Measurements from ENCODE around the gene SRSF2.
A peak's percentile ranks its signal among the peaks of the same experiment; 100 is the strongest.
"Not testable (repeated sequence)": the region's sequence is repeated elsewhere in the genome, so short reads cannot be mapped to it uniquely, and the experiment has no call there.

Gene SRSF2

DNA sequence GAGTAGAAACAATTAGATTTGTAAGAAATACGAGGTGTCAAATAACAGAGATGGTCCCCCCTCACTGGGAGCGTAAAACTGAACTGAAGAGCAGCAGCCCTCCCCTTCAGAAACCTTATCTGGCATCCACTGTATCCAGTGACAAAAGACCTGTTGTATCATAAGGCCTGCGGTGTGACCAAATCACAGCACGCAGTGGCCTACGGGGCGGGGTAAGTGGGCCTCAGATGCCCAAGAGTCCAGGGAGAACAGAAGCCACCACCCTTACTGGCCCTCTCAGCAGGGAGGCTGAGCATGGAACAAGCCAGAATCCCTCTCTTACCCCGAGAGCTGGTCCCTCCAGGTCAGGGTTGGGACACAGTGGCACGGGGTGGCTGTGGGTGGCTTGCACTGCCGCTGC is 16.2 kb downstream of the SRSF2 start:
- no peak for DNase-seq (ENCODE audit: low read depth)

- no peak for DNase-seq (ENCODE audit: low read depth)
These were observed 16.9 kb downstream of the SRSF2 start for GRCh38 chr17:76720211-76720610.

GRCh38 chr17:76718516-76718915 is 18.6 kb downstream of the SRSF2 start:
- no peak for DNase-seq (ENCODE audit: low read depth)

DNA sequence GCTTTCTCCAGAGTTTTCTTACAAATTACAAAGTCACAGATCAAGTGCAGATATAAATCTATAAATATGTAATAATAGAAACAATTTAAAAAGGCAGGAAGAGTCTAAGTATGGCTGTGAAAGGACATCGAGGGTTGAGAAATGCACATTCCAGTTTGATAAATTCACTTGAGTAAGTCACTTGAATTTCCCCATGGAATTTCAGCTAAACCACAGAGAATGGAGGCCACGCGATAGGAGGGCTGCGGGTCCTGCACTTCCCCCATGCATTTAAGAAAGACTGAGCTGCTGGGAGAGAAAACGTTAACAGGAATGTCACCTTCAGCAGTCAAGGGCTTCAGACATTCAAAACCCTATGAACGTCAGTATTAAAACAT is 20.3 kb downstream of the SRSF2 start:
- no peak for DNase-seq (ENCODE audit: low read depth)

DNA sequence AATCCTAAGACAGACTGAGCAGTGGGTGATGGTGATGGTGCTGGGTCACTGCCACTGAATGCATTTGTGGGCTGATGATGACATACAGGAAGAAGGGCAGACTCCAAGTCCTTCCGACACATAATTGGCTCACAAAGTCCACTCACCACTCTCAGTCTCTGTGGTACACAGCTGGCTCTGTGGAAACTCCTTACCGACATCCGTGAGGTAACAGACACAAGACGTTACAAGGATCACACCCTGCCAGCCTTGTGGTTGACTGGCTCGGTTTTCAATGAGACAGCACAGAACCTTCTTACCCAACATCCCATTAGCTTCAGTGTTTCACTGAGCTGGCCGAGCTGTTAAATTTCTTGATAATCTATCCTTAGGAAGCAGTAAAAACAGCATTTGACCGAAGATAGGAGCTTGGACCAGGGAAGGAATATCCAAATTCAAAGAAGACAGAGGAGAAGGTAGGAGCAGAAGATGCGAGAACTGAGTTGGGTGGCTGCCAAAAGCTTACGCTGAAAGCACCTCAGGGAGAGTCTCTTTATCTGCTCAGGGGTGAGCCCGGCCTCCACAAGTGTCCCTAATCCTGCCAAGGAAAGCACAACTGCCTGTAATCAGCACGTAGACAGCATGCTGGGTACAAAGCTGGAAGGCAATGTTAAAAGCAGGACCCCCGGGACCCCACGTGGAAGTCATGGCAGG is 20.8 kb downstream of the SRSF2 start:
- no peak for DNase-seq (ENCODE audit: low read depth)

DNA sequence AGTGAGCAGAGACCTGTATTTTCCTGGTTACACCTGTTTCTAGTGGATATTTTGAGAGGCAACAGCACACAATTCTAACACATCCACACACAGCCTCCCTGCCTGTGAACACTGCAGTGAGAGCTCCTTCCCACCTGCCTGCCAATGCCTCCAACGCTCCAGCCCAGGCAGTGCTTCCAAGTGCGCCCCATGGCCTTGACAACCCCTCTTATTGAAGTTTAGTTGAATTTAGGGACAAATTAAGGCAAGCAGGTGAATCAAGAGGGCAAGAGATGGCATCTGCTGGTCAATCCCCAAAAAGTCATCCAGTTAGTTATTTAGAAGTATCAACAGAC is 21.7 kb downstream of the SRSF2 start:
- DNase-seq (ENCODE audit: low read depth) = no peak

DNA sequence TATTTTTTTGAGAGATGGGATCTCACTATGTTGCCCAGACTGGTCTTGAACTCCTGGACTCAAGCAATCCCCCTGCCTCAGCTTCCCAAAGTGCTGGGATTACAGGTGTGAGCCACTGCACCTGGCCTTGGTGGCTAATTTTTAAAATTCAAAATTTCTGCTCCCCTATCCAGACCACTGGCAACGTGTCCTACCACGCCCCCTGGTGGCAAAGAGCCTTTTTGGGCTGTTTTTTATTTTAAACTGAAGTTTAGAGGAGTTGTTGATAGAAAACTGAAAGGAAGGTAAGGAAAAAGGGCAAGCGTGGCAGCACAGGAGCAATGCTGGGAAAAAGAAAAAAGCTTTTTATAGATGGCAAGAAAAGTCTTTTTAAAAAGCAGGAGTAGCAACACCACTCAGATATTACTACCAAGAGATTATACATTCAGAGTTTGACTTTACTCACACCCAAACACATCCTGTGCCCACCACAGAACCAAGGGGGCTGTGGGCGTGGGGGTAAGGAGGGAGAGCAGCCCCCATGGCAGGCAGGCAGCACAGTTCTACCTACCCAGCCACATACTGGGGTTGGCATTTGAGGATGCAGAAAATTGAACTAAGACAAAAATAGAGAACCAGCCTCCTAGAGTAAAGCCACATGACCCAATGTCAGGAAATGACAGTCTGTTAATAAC is 22.2 kb downstream of the SRSF2 start:
- peak; percentile 67 for DNase-seq (ENCODE audit: low read depth)

GRCh38 chr17:76714336-76714735 is 22.8 kb downstream of the SRSF2 start:
- no peak for DNase-seq (ENCODE audit: low read depth)

GRCh38 chr17:76713765-76714164 is 23.4 kb downstream of the SRSF2 start:
- no peak for DNase-seq (ENCODE audit: low read depth)

GRCh38 chr17:76712321-76712720 is 24.8 kb downstream of the SRSF2 start:
- not testable (repeated sequence) for DNase-seq (ENCODE audit: low read depth)

DNA sequence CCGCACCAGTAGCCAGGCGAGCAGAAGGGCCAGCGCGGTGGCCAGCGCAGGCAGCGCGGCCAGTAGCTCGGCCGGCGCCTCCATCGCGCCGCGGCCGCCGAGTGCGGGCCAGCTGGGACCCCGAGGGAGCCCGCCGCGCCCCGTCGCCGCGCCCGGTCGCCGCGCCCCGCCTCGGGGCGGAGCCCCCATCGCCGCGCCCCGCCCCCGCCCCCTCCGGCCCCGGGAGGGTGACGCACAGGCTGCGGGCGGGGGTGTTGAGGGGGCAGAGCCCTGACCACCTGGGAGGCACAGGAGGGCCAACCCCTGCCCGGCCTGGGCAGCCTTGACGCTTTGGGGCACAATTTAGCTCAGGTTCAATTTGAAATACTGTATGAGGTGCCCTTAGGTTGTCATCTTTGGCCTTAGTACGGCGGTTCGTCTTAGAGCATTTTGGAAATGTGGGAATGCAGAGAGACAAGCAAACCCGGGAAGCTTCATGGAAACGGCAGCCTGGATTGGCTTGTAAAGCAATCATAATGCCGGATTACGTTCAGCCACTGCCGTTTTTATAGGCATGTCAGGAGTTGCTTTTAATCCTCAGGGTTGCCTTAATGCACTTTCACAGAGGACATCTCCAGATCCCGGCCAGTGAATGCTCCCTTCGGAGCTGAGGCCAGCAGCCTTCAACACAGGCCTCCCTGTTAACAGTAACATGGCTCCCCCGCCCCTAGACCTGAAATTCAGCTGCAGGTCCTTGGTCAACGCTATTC is 26.1 kb downstream of the SRSF2 start, which contains the start of gene MXRA7:
TSS of gene MXRA7 (minus strand) at position 103 of the 749 bp plus-strand sequence. CDS start at position 84, 19 bp downstream.
- DNase-seq (ENCODE audit: low read depth) = peak; percentile 39

DNA sequence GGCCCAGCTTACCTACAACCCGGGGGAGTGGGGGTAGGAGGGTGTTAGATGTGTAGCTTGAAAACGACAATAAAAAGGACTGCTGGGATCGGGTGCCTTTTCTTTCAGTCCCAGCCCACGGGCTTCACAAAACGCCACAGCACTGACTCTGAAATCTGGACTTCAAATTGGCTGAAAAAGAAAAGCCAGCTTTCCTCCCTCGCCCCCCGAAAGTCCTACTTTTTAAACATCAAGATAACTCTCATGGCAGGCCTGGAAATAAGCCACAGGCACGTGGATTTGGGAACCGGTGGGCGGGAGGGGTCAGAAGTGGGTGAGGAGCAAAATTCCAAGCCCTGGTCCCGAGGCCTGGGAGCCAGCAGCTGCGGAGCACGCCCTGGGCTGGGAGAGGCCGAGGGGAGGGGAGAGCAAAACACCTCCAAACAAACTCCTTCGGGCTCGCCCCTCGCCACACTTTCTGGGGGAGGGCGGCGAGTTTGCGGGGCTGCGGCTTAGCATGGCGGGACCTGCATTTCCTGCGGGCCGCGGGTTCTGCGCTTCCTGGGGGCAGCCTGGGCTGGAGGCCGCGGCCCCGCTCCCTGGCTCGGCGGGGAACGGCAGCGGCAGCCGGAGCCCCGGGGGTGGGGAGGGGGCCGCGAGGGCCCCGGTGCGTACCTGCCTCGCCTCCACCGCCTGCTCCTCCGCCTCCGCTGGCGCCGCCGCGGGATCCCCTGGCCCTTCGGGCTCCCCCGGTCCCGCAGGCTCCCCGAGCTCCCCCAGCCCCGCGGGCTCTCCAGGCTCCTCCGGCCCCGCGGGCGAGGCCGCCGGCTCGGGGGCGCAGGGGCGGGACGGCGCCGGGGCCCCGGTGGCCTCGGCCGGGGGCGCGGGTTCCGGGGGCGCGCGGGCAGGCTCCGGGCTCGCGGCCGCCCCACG is 26.9 kb downstream of the SRSF2 start:
- DNase-seq (ENCODE audit: low read depth) = not testable (repeated sequence)

- DNase-seq (ENCODE audit: low read depth) = no peak
These were observed 27.8 kb downstream of the SRSF2 start for GRCh38 chr17:76709077-76709950.

GRCh38 chr17:76707985-76708807 is 28.9 kb downstream of the SRSF2 start:
- no peak for DNase-seq (ENCODE audit: low read depth)

DNA sequence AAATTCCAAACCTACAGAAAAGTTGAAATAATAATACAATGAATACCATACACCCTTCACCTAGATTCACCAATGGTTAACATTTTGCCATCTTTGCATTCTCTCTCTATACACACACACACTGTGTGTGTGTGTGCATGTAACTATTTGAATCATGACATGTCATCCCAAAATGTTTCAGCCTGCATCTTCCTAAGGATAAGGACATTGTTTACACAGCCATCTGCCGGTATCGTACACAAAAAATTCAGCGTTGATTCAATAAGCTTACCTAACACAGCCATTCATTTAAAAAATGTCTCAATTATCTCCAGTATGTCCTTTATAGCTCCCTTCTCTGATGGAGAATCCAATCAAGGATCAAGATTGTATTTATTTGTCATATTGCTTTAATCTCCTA is 30.3 kb downstream of the SRSF2 start:
- DNase-seq (ENCODE audit: low read depth) = no peak

DNA sequence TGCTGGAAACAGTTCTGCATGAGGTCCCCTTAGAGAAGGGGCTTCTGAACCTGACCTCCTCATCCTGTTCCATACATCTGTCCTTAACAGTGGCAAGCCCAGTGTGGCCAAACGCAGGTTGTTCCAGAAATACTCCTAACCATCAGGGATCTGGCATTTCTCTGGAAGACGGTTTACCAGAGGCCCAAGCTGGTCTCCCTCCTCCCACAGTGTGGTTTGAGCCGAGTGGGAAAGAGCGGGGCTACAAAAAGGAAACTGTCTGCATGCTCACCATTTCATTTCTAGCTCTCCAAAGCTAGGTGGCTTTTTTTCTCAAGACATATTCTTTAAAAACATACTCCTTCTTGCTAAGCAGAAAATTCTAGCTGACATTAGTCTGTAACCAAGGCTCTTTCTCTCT is 32.3 kb downstream of the SRSF2 start:
- no peak for DNase-seq (ENCODE audit: low read depth)

DNA sequence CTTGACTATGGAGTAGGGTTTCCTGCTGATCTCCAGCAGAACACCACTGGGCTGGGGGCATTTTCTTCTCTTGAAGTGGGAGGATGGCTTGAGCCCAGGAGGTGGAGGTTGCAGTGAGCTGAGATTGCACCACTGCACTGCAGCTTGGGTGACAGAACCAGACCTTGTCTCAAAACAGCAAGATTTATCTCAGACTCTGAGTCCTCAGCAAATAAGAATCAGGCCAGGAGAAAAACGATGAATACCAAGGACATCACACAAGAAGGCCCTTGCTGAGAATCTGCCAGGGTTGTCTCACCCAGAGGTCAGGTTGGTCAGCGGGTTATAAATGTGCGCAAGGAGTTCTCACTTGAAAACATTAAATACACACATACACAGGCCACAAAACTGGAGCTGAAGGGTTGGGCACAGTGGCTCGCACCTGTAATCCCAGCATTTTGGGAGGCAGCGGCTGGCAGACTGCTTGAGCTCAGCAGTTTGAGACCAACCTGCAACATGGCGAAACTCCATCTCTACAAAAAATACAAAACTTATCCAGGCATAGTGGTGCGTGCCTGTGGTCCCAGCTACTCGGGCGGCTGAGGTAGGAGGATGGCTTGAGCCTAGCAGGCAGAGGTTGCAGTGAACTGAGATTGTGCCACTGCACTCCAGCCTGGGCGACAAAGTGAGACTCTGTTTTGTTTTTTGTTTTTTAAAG is 34.0 kb downstream of the SRSF2 start:
- DNase-seq (ENCODE audit: low read depth) = no peak

GRCh38 chr17:76702076-76702475 is 35.1 kb downstream of the SRSF2 start:
- DNase-seq (ENCODE audit: low read depth) = no peak

DNA sequence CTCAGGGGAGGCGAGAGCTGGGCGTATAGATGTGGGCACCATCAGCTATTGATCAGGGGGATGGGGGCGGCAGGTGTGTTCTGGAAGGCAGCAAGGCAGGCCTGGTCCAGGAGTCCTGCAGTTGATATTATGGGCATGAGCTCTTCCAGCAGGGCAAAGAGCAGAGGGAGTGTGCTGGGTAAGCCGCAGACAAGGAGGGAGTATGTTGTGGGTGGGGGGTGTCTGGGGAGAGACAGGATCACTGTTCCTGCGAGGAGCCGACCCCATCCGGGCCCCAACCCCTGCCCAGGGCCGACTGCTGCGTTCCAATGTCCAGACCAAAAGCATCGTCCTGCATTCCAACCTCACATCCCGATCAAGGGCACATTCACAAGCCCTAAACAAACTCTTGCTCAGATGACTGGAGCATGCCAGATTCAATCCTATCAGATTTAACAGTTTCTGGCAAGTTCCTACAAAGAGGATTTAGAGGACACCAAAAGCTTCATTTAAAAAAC is 35.6 kb downstream of the SRSF2 start:
- DNase-seq (ENCODE audit: low read depth) = no peak

All from stimulated activated CD4-positive, alpha-beta T cell treated with anti-CD3 and anti-CD28 coated beads, Interleukin-2, amount 100 ng/mL, for 4 hours (primary cell).